ENCODE measurements around the gene PLET1.

PLET1 gene

DNA sequence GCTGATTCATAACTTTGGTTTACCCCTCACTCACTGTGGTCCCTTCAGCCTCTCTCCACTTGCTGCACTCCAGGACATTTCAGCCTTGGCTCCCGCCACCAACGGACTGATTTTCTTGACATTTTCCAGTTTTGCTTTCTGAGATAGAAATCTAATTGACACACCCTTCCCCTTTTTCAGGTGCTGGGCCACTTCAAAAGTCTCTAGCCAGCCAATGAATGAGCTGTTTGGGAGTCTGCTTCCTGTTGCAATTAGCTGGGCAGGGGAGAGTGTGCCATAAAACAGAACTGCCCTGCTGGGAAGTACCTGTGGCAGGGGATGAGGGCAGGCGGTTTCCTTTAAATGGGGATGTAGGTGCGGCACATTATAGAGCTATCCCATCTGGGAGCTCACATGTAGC lies 21.1 kb upstream of the PLET1 start:
- no peaks in the 10 kb centered on the region for H3K27me3 ChIP-seq (ENCODE audit: insufficient read depth, insufficient read length)
- DNase-seq (ENCODE audit: low read depth, low spot score), result no peak
- no peaks in the 10 kb centered on the region for H3K36me3 ChIP-seq (ENCODE audit: insufficient read depth, insufficient read length, low read length)
- no peak for TF ChIP-seq YY1 (IDR thresholded peaks at IDR 0.05; ENCODE audit: insufficient read depth, insufficient read length)
- no peak for TF ChIP-seq SUZ12 (IDR thresholded peaks at IDR 0.05; ENCODE audit: extremely low read depth, insufficient read depth, insufficient read length)
- no peak for TF ChIP-seq ZNF274 (IDR thresholded peaks at IDR 0.05; ENCODE audit: low read depth, low read length)
- no peak overlapping the region for H3K9ac ChIP-seq (ENCODE audit: insufficient read length, low read depth)
- H3K9me3 ChIP-seq (ENCODE audit: insufficient read depth, low read length), result no peaks in the 10 kb centered on the region
- H3K4me3 ChIP-seq (ENCODE audit: insufficient read length, low read depth), result no peak overlapping the region
- H3K4me1 ChIP-seq (ENCODE audit: insufficient read depth, insufficient read length), result peaks cover 3% of the 10 kb centered on the region

DNA sequence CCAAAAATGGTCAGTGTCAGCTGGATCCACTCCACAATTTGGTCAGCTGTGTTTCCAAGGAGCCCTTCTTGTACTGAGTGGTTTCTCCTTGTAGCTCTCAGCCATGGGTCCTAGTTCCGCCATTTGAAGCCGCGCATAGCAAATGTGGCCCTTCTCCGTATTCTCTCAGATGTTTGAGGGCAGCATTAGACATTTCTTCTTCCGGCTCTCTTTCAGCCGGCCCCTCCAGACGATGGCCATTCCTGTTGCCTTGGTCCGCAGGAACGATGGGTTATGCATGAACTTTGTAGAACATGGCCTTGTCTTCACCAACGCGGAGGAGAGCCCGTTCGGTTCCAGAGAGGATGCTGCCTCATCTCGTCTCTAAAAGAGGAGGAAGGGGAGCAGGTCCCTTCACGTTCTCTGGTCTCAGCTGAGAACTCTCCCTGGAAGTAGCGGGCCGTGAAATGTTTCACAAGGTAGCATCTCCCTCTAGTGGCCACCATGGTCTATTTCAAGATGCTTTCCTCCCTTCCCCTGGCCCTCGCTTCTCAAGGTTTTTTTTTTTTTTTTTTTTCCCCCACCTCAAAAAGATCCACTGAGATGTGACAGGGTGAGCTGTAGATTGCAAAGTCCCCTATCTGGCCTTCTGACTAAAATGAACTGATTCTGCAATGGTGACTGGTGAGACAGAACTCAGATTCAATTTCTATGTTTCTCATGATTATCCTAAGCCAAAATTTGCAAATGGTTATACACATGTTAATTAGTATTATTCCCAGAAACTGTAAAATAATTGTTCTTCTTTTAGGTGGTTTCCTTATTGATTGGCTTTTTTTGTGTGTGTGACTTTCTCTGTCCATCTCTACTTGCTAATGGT lies 19.8 kb upstream of the PLET1 start:
- DNase-seq (ENCODE audit: low read depth, low spot score), result peak; percentile 81
- no peak for TF ChIP-seq SUZ12 (IDR thresholded peaks at IDR 0.05; ENCODE audit: extremely low read depth, insufficient read depth, insufficient read length)
- no peak for TF ChIP-seq YY1 (IDR thresholded peaks at IDR 0.05; ENCODE audit: insufficient read depth, insufficient read length)
- no peak for TF ChIP-seq ZNF274 (IDR thresholded peaks at IDR 0.05; ENCODE audit: low read depth, low read length)
- H3K9ac ChIP-seq (ENCODE audit: insufficient read length, low read depth), result peak overlapping the region; percentile 44
- no peaks in the 10 kb centered on the region for H3K27me3 ChIP-seq (ENCODE audit: insufficient read depth, insufficient read length)
- no peaks in the 10 kb centered on the region for H3K36me3 ChIP-seq (ENCODE audit: insufficient read depth, insufficient read length, low read length)
- H3K9me3 ChIP-seq (ENCODE audit: insufficient read depth, low read length), result no peaks in the 10 kb centered on the region
- no peaks in the 10 kb centered on the region for H3K4me1 ChIP-seq (ENCODE audit: insufficient read depth, insufficient read length)
- peak overlapping the region; percentile 26 for H3K4me3 ChIP-seq (ENCODE audit: insufficient read length, low read depth)

DNA sequence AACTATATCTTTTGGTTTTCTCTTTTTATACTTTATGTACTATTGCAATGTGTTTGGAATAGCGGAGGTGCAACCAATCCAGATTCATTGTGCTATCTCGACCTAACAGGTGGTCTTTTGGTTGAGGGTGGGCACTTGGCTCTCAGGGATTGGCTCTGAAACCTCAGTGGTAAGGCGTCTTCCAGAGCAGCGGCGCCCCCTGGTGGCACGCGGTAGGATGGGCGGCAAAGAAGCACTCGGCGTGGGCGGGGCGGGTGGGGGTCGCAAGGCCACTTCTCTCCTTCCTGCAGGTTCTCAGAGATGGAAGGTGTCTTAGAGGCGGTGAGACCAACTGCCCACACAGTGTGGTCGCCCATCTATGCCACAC lies 19.2 kb upstream of the PLET1 start:
- TF ChIP-seq ZNF274 (IDR thresholded peaks at IDR 0.05; ENCODE audit: low read depth, low read length), result no peak
- no peak for TF ChIP-seq SUZ12 (IDR thresholded peaks at IDR 0.05; ENCODE audit: extremely low read depth, insufficient read depth, insufficient read length)
- TF ChIP-seq YY1 (IDR thresholded peaks at IDR 0.05; ENCODE audit: insufficient read depth, insufficient read length), result no peak
- H3K9ac ChIP-seq (ENCODE audit: insufficient read length, low read depth), result peak overlapping the region; percentile 6
- no peaks in the 10 kb centered on the region for H3K4me1 ChIP-seq (ENCODE audit: insufficient read depth, insufficient read length)
- no peaks in the 10 kb centered on the region for H3K9me3 ChIP-seq (ENCODE audit: insufficient read depth, low read length)
- peak overlapping the region; percentile 26 for H3K4me3 ChIP-seq (ENCODE audit: insufficient read length, low read depth)
- DNase-seq (ENCODE audit: low read depth, low spot score), result no peak
- H3K36me3 ChIP-seq (ENCODE audit: insufficient read depth, insufficient read length, low read length), result no peaks in the 10 kb centered on the region
- H3K27me3 ChIP-seq (ENCODE audit: insufficient read depth, insufficient read length), result no peaks in the 10 kb centered on the region

DNA sequence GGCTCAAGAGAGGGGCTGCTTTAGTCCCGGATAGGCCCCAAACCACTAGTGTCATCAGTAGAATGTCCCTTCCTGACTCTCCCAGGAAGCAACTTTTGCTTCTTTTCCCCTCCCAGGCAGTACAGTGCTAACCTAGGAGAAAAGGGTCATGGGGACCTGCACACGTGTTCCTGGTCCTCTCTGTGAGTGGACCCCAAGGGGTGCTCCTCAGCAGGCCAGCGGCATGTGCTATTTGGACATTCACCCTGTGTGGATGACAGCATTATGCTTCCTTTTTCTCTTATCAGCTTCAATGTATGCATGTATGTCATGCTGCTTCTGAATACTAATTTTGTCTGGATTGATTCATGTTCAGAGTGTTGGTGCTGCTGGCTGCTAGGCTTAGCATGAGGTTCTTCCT lies 18.1 kb upstream of the PLET1 start:
- Histone ChIP-seq H3K4me3 (ENCODE audit: insufficient read length, low read depth) (no peak overlapping the region), H3K4me1 (ENCODE audit: insufficient read depth, insufficient read length) (no peaks in the 10 kb centered on the region), H3K9ac (ENCODE audit: insufficient read length, low read depth) (no peak overlapping the region), H3K9me3 (ENCODE audit: insufficient read depth, low read length) (no peaks in the 10 kb centered on the region), H3K36me3 (ENCODE audit: insufficient read depth, insufficient read length, low read length) (no peaks in the 10 kb centered on the region), H3K27me3 (ENCODE audit: insufficient read depth, insufficient read length) (no peaks in the 10 kb centered on the region)
- TF ChIP-seq YY1 (IDR thresholded peaks at IDR 0.05; ENCODE audit: insufficient read depth, insufficient read length) (no peak), SUZ12 (IDR thresholded peaks at IDR 0.05; ENCODE audit: extremely low read depth, insufficient read depth, insufficient read length) (no peak), ZNF274 (IDR thresholded peaks at IDR 0.05; ENCODE audit: low read depth, low read length) (no peak)
- DNase-seq (ENCODE audit: low read depth, low spot score), result no peak

DNA sequence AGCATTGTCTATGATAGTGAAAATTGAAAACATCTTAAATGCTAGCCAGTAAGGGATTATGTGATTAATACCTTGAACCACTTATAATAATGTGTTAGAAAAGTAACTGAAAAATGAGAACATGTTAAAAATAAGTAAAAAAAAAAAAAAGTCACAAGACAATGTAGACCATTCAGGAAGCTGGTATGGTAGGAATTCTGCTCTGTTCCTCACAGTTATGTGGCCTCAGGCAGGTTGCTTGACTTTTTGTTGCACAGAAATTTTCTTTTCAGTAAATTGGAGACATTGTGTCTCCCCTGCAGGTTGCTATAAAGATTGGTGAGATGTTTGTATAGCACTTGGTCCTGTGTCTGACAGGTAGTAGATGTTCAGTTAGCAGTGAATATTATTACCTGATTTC lies 17.3 kb upstream of the PLET1 start:
- H3K27me3 ChIP-seq (ENCODE audit: insufficient read depth, insufficient read length), result no peaks in the 10 kb centered on the region
- no peaks in the 10 kb centered on the region for H3K9me3 ChIP-seq (ENCODE audit: insufficient read depth, low read length)
- no peaks in the 10 kb centered on the region for H3K36me3 ChIP-seq (ENCODE audit: insufficient read depth, insufficient read length, low read length)
- H3K4me1 ChIP-seq (ENCODE audit: insufficient read depth, insufficient read length), result no peaks in the 10 kb centered on the region
- no peak overlapping the region for H3K4me3 ChIP-seq (ENCODE audit: insufficient read length, low read depth)
- TF ChIP-seq ZNF274 (IDR thresholded peaks at IDR 0.05; ENCODE audit: low read depth, low read length), result no peak
- no peak for TF ChIP-seq SUZ12 (IDR thresholded peaks at IDR 0.05; ENCODE audit: extremely low read depth, insufficient read depth, insufficient read length)
- TF ChIP-seq YY1 (IDR thresholded peaks at IDR 0.05; ENCODE audit: insufficient read depth, insufficient read length), result no peak
- DNase-seq (ENCODE audit: low read depth, low spot score), result no peak
- no peak overlapping the region for H3K9ac ChIP-seq (ENCODE audit: insufficient read length, low read depth)

DNA sequence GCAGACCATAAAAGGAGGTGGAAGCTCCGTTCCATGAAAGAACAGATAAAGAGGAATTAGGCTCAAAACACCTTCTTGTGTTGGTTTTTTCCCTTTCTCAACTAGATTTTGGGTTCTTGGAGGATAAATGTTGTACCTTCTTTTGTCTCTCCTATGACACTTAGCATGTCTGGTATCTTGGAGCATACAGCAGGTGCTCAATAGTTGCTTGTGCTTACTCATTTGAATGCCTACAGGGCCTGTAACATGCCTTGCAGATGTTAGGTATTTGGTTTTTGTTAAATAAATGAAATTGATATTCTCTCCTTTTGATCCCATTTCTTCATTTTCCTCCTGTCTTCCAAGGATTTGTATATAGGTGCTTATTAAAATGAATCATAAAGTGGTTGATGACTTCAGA lies 16.4 kb upstream of the PLET1 start:
- DNase-seq (ENCODE audit: low read depth, low spot score), result no peak
- Histone ChIP-seq H3K4me3 (ENCODE audit: insufficient read length, low read depth) (no peak overlapping the region), H3K36me3 (ENCODE audit: insufficient read depth, insufficient read length, low read length) (no peaks in the 10 kb centered on the region), H3K4me1 (ENCODE audit: insufficient read depth, insufficient read length) (no peaks in the 10 kb centered on the region), H3K9ac (ENCODE audit: insufficient read length, low read depth) (no peak overlapping the region), H3K27me3 (ENCODE audit: insufficient read depth, insufficient read length) (no peaks in the 10 kb centered on the region), H3K9me3 (ENCODE audit: insufficient read depth, low read length) (no peaks in the 10 kb centered on the region)
- TF ChIP-seq YY1 (IDR thresholded peaks at IDR 0.05; ENCODE audit: insufficient read depth, insufficient read length) (no peak), SUZ12 (IDR thresholded peaks at IDR 0.05; ENCODE audit: extremely low read depth, insufficient read depth, insufficient read length) (no peak), ZNF274 (IDR thresholded peaks at IDR 0.05; ENCODE audit: low read depth, low read length) (no peak)

DNA sequence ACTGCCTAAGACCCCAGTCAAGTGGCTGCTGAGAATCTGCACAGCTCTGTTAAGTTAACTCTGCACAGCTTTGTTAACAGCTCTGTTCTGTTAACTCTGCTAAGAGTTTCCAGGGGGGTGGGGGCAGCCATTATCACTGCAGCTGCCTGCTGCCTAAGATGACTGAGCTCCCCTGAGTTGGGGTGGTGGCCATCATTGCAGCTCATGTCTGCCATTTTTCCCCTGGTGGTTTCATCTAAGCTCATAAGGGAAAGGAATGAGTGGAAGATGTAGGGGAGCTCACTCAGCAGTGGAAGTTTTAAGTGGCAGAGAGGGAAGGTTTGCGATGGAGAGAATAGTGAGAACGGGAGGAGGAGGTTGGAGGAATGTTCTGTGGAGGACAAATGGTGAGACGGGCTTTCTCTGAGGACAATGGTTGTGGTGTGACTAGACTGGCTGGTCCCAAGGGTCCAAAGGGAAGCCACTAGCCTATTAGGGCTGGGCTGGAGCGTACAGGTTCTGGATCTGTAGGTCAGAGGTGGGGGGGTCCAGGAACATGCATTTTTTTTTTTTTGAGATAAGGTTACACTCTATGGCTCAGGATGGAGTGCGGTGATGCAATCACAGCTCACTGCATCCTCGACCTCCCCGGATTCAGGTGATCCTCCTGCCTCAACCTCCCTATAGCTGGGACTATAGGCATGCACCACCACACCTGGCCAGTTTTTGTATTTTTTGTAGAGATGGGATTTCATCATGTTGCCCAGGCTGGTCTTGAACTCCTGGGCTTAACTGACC lies 13.5 kb upstream of the PLET1 start:
- Histone ChIP-seq H3K4me3 (ENCODE audit: insufficient read length, low read depth) (no peak overlapping the region), H3K27me3 (ENCODE audit: insufficient read depth, insufficient read length) (no peaks in the 10 kb centered on the region), H3K4me1 (ENCODE audit: insufficient read depth, insufficient read length) (no peaks in the 10 kb centered on the region), H3K9me3 (ENCODE audit: insufficient read depth, low read length) (no peaks in the 10 kb centered on the region), H3K36me3 (ENCODE audit: insufficient read depth, insufficient read length, low read length) (no peaks in the 10 kb centered on the region), H3K9ac (ENCODE audit: insufficient read length, low read depth) (no peak overlapping the region)
- DNase-seq (ENCODE audit: low read depth, low spot score), result no peak
- no peak for TF ChIP-seq ZNF274 (IDR thresholded peaks at IDR 0.05; ENCODE audit: low read depth, low read length)
- TF ChIP-seq YY1 (IDR thresholded peaks at IDR 0.05; ENCODE audit: insufficient read depth, insufficient read length), result no peak
- no peak for TF ChIP-seq SUZ12 (IDR thresholded peaks at IDR 0.05; ENCODE audit: extremely low read depth, insufficient read depth, insufficient read length)
